HFF-Myc (cell line): ENCODE results near the gene FOXF1.

Source experiments
- DNase-seq: peaks from one replicate; pipeline ENCODE4 v3.0.0-alpha.2; 2011; ENCODE audit warnings: low read depth; ENCODE audit errors: extremely low read depth
- H3K4me3 ChIP-seq: replicated peaks from 2 replicates; pipeline ENCODE4 v1.5.1; 2011; ENCODE audit warnings: low read depth, mild to moderate bottlenecking, control low read depth, low read length
- CTCF ChIP-seq: IDR thresholded peaks from 2 replicates; pipeline ENCODE4 v1.5.1; 2012; ENCODE audit warnings: mild to moderate bottlenecking, low read depth, low read length, control low read depth; ENCODE audit errors: missing control alignments

Gene FOXF1

GRCh38 chr16:86467490-86467889, 42.8 kb upstream of the FOXF1 start:
- H3K4me3 ChIP-seq, result no peak overlapping the region
- no peak for TF ChIP-seq CTCF
- no peak for DNase-seq

GRCh38 chr16:86470964-86471363, 39.4 kb upstream of the FOXF1 start:
- H3K4me3 ChIP-seq, result no peak overlapping the region
- no peak for DNase-seq
- TF ChIP-seq CTCF, result no peak

- no peak overlapping the region for H3K4me3 ChIP-seq
- no peak for DNase-seq
- no peak for TF ChIP-seq CTCF
Observed at GRCh38 chr16:86471896-86472295, 38.4 kb upstream of the FOXF1 start.

- no peak for DNase-seq
- no peak overlapping the region for H3K4me3 ChIP-seq
- no peak for TF ChIP-seq CTCF
Observed at GRCh38 chr16:86472366-86472765, 38.0 kb upstream of the FOXF1 start.

- no peak for DNase-seq
- H3K4me3 ChIP-seq, result no peak overlapping the region
- TF ChIP-seq CTCF, result no peak
Observed at GRCh38 chr16:86476956-86477534, 33.3 kb upstream of the FOXF1 start.

- H3K4me3 ChIP-seq, result no peak overlapping the region
- DNase-seq, result no peak
- TF ChIP-seq CTCF, result no peak
Observed at GRCh38 chr16:86477642-86478041, 32.7 kb upstream of the FOXF1 start.

- DNase-seq, result no peak
- TF ChIP-seq CTCF, result no peak
- no peak overlapping the region for H3K4me3 ChIP-seq
Observed at GRCh38 chr16:86478779-86479178, 31.5 kb upstream of the FOXF1 start.
